ENCODE results near the gene RAC3. TPM values are rescaled to one million over a fixed set of nuclear protein-coding genes. Genes with fewer than 3 reads are reported as not detected.

Gene RAC3
- total RNA-seq = 1 to 10 TPM; 6.0 to 6.2 TPM

GRCh38 chr17:82031303-82031884 lies at the start of gene RAC3:
RAC3 (plus strand) TSS chr17:82031678; CDS start chr17:82031762, 84 bp downstream.

GRCh38 chr17:82022310-82022980 lies 9.0 kb upstream of the RAC3 start, which contains the start of gene CENPX:
CENPX (minus strand) TSS chr17:82022878; CDS start chr17:82022861, 17 bp downstream.

GRCh38 chr17:82022981-82023446 lies 8.5 kb upstream of the RAC3 start, which contains the start of gene LRRC45:
LRRC45 (plus strand) TSS chr17:82023305; CDS start chr17:82023644, 339 bp downstream.

GRCh38 chr17:82037092-82037888 lies 5.8 kb downstream of the RAC3 start, which contains the start of gene DCXR:
DCXR (minus strand) TSS chr17:82037697; CDS start chr17:82037682, 15 bp downstream.

GRCh38 chr17:82051776-82052637 lies 20.5 kb downstream of the RAC3 start, which contains the start of the genes GPS1 and RFNG:
GPS1 (plus strand) TSS chr17:82051898; CDS start chr17:82051932, 34 bp downstream.
RFNG (minus strand) TSS chr17:82051811; CDS start chr17:82051766, 45 bp downstream.

GRCh38 chr17:82065638-82066303 lies 34.3 kb downstream of the RAC3 start, which contains the start of gene DUS1L:
DUS1L (minus strand) TSS chr17:82065804; CDS start chr17:82065059, 745 bp downstream.

Other genes starting within 250 kb of the RAC3 start
- gene GCGR, start 227.5 kb upstream of the RAC3 start, total RNA-seq = not detected
- gene MCRIP1, start 198.4 kb upstream of the RAC3 start, total RNA-seq = 10 to 100 TPM; 51.6 to 53.9 TPM
- not detected for gene PPP1R27, start 196.6 kb upstream of the RAC3 start, total RNA-seq
- 100 to 1,000 TPM; 471 to 474 TPM for gene P4HB, start 171.1 kb upstream of the RAC3 start, total RNA-seq
- 100 to 1,000 TPM; 575 to 590 TPM for gene ARHGDIA, start 160.3 kb upstream of the RAC3 start, total RNA-seq
- 100 to 1,000 TPM; 145 to 147 TPM for gene ALYREF, start 140.1 kb upstream of the RAC3 start, total RNA-seq
- gene ANAPC11, start 140.0 kb upstream of the RAC3 start, total RNA-seq = 10 to 100 TPM; 67.2 to 75.1 TPM
- under 1 TPM; 0.10 to 0.20 TPM for gene NPB, start 129.4 kb upstream of the RAC3 start, total RNA-seq
- gene PCYT2, start 120.3 kb upstream of the RAC3 start, total RNA-seq = 10 to 100 TPM; 43.8 to 49.5 TPM
- 10 to 100 TPM; 51.5 to 52.8 TPM for gene SIRT7, start 113.5 kb upstream of the RAC3 start, total RNA-seq
- 10 to 100 TPM; 22.6 to 23.9 TPM for gene MAFG, start 103.9 kb upstream of the RAC3 start, total RNA-seq
- gene PYCR1, start 94.4 kb upstream of the RAC3 start, total RNA-seq = 10 to 100 TPM; 23.3 to 26.1 TPM
- not detected for gene MYADML2, start 84.4 kb upstream of the RAC3 start, total RNA-seq
- under 1 TPM; 0.30 to 0.34 TPM for gene NOTUM, start 70.5 kb upstream of the RAC3 start, total RNA-seq
- 10 to 100 TPM; 37.4 to 39.5 TPM for gene ASPSCR1, start 54.0 kb upstream of the RAC3 start, total RNA-seq
- gene CENPX, start 8.8 kb upstream of the RAC3 start, total RNA-seq = 10 to 100 TPM; 49.8 to 49.9 TPM
- 10 to 100 TPM; 29.8 to 33.7 TPM for gene LRRC45, start 8.4 kb upstream of the RAC3 start, total RNA-seq
- gene DCXR, start 6.0 kb downstream of the RAC3 start, total RNA-seq = 100 to 1,000 TPM in 1 of 2 experiments, 10 to 100 TPM in 1; 98.5 to 103 TPM
- gene RFNG, start 20.1 kb downstream of the RAC3 start, total RNA-seq = 10 to 100 TPM; 25.1 to 26.8 TPM
- gene GPS1, start 20.2 kb downstream of the RAC3 start, total RNA-seq = 10 to 100 TPM; 66.6 to 67.5 TPM
- gene DUS1L, start 34.1 kb downstream of the RAC3 start, total RNA-seq = 100 to 1,000 TPM; 110 to 111 TPM
- gene FASN, start 66.6 kb downstream of the RAC3 start, total RNA-seq = 100 to 1,000 TPM; 153 to 162 TPM
- 10 to 100 TPM; 67.7 to 72.9 TPM for gene CCDC57, start 181.2 kb downstream of the RAC3 start, total RNA-seq
- gene SLC16A3, start 197.4 kb downstream of the RAC3 start, total RNA-seq = 100 to 1,000 TPM; 156 to 157 TPM
- gene CSNK1D, start 242.0 kb downstream of the RAC3 start, total RNA-seq = 100 to 1,000 TPM; 116 to 121 TPM